ENCODE measurements around the gene CDHR3.

The CDHR3 gene

GRCh38 chr7:106067678-106068077 lies 104.6 kb downstream of the CDHR3 start:
- H3K27ac ChIP-seq (ENCODE audit: extremely low read depth, low read depth, low read length): no peak overlapping the region
- peaks cover 26% of the 10 kb centered on the region for H3K4me1 ChIP-seq (ENCODE audit: control insufficient read depth, insufficient read depth, low read length)
- H3K4me3 ChIP-seq (ENCODE audit: low read depth, low read length): no peak overlapping the region
- POLR2A ChIA-PET: no interaction called here
- CTCF ChIA-PET: interaction anchor here (0.7 to 1.7 kb wide), 4 partner anchors 10 to 1147 kb away, joined by 3 to 6 read pairs (median 5); no protein-coding TSS in a partner anchor
- H3K9me3 ChIP-seq (ENCODE audit: control insufficient read depth, insufficient read depth, low read depth, low read length): no peaks in the 10 kb centered on the region
- H3K36me3 ChIP-seq (ENCODE audit: control insufficient read depth in 2 of 2, insufficient read depth in 1 of 2, low read length in 2 of 2): no peaks in the 10 kb centered on the region
- TF ChIP-seq ZNF24 (tag by site-specific recombination; IDR thresholded peaks at IDR 0.05) (no peak), OSR2 (tag by site-specific recombination; IDR thresholded peaks at IDR 0.05) (no peak), ZNF148 (tag by site-specific recombination; IDR thresholded peaks at IDR 0.05; ENCODE audit: borderline replicate concordance) (no peak), ZNF600 (tag by site-specific recombination; IDR thresholded peaks at IDR 0.05) (no peak), ZNF366 (tag by site-specific recombination; conservative IDR thresholded peaks at IDR 0.05) (no peak), OVOL3 (tag by site-specific recombination; IDR thresholded peaks at IDR 0.05) (no peak), GFI1B (tag by site-specific recombination; IDR thresholded peaks at IDR 0.05) (no peak), ZNF311 (tag by site-specific recombination; IDR thresholded peaks at IDR 0.05; ENCODE audit: borderline replicate concordance) (no peak), HOXA7 (CRISPR knock-in tag; IDR thresholded peaks at IDR 0.05; ENCODE audit: borderline replicate concordance) (no peak), REPIN1 (tag by site-specific recombination; IDR thresholded peaks at IDR 0.05; ENCODE audit: low read depth) (no peak), MEIS1 (CRISPR knock-in tag; IDR thresholded peaks at IDR 0.05; ENCODE audit: borderline replicate concordance) (no peak)

DNA sequence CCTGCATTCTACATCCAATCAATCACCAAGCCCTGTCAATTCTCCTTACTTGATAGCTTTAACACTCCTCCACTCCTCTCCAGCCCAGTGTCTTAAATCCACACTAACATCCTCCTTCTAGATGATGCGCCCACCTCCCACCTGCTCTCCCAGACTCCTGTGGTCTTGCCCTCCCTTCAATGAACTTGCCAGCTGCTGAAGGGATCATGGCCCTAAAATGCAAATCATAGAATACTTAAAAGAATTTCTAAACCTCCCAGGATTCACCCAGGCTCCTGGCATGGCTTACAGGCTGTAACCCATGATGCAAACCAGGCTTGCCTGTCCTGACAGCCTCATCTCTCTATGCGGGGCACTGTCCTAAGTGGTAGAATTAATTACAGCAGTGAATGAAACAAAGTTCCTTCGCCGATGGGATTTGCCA lies 105.5 kb downstream of the CDHR3 start:
- ChIA-PET POLR2A (no interaction called here), CTCF (interaction anchor here (0.7 to 1.7 kb wide), 4 partner anchors 10 to 98 kb away, joined by 3 to 6 read pairs (median 5); no protein-coding TSS in a partner anchor)
- Histone ChIP-seq H3K4me3 (ENCODE audit: low read depth, low read length) (no peak overlapping the region), H3K4me1 (ENCODE audit: control insufficient read depth, insufficient read depth, low read length) (peaks cover 27% of the 10 kb centered on the region), H3K9me3 (ENCODE audit: control insufficient read depth, insufficient read depth, low read depth, low read length) (no peaks in the 10 kb centered on the region), H3K27ac (ENCODE audit: extremely low read depth, low read depth, low read length) (no peak overlapping the region), H3K36me3 (ENCODE audit: control insufficient read depth in 2 of 2, insufficient read depth in 1 of 2, low read length in 2 of 2) (no peaks in the 10 kb centered on the region)
- TF ChIP-seq, protein P1, sequence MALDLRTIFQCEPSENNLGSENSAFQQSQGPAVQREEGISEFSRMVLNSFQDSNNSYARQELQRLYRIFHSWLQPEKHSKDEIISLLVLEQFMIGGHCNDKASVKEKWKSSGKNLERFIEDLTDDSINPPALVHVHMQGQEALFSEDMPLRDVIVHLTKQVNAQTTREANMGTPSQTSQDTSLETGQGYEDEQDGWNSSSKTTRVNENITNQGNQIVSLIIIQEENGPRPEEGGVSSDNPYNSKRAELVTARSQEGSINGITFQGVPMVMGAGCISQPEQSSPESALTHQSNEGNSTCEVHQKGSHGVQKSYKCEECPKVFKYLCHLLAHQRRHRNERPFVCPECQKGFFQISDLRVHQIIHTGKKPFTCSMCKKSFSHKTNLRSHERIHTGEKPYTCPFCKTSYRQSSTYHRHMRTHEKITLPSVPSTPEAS (tag by site-specific recombination; IDR thresholded peaks at IDR 0.05): no peak
- TF ChIP-seq EGR2 (tag by site-specific recombination; IDR thresholded peaks at IDR 0.05; ENCODE audit: low read depth): 0 out of 2 replicates have a peak, but pooled peaks have one; percentile 12

DNA sequence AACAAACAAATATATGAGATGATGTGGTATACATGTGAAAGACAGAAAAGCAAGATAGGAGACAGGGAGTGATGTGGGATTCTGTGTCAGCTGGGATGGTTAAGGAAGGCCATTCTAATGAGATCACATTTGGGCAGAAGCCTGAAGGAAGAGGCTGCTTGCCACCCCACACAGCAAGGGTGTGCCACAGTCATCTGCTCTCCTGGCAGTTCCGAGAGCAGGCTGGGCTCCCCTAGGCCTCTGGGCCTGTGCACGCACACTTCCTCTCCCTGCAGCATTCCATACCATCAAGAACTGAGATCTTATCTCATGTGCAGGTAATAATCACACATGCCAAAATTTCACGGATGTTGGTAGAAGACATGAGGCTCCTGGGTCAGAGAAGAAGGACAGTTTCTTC lies 105.9 kb downstream of the CDHR3 start:
- no peak overlapping the region for H3K27ac ChIP-seq (ENCODE audit: extremely low read depth, low read depth, low read length)
- TF ChIP-seq GLIS1 (tag by site-specific recombination; IDR thresholded peaks at IDR 0.05) (no peak), ZNF626 (tag by site-specific recombination; IDR thresholded peaks at IDR 0.05) (no peak), YY2 (tag by site-specific recombination; IDR thresholded peaks at IDR 0.05) (no peak), GLI2 (tag by site-specific recombination; IDR thresholded peaks at IDR 0.05; ENCODE audit: borderline replicate concordance, low read depth) (no peak), ZNF623 (tag by site-specific recombination; IDR thresholded peaks at IDR 0.05) (no peak), ZEB2 (tag by site-specific recombination; IDR thresholded peaks at IDR 0.05) (no peak)
- no peaks in the 10 kb centered on the region for H3K9me3 ChIP-seq (ENCODE audit: control insufficient read depth, insufficient read depth, low read depth, low read length)
- CTCF ChIA-PET: interaction anchor here (0.7 kb wide), 1 partner anchor 10 kb away, joined by 3 read pairs; no protein-coding TSS in a partner anchor
- peaks cover 27% of the 10 kb centered on the region for H3K4me1 ChIP-seq (ENCODE audit: control insufficient read depth, insufficient read depth, low read length)
- POLR2A ChIA-PET: no interaction called here
- H3K4me3 ChIP-seq (ENCODE audit: low read depth, low read length): no peak overlapping the region
- H3K36me3 ChIP-seq (ENCODE audit: control insufficient read depth in 2 of 2, insufficient read depth in 1 of 2, low read length in 2 of 2): no peaks in the 10 kb centered on the region

Data from HEK293 (cell line).